GM19372 (cell line): Measurements from ENCODE around the gene COL20A1.

Source experiments
- ATAC-seq: cut with Tn5 transposase; IDR thresholded peaks from one replicate; pipeline ENCODE4 v1.9.1; 2021; ENCODE audit warnings: mild to moderate bottlenecking, low read depth, moderate library complexity; ENCODE audit not compliant: unreplicated experiment

COL20A1 gene

GRCh38 chr20:63382551-63383300 is 89.7 kb downstream of the COL20A1 start:
- no peak for ATAC-seq

- no peak for ATAC-seq
These were observed 90.6 kb downstream of the COL20A1 start for GRCh38 chr20:63383556-63383955.

- no peak for ATAC-seq
These were observed 91.3 kb downstream of the COL20A1 start for GRCh38 chr20:63384336-63384735.
